ENCODE data around the gene OMP. TPM values are rescaled to one million over a fixed set of nuclear protein-coding genes. Genes with fewer than 3 reads are reported as not detected.

Gene OMP, protein sequence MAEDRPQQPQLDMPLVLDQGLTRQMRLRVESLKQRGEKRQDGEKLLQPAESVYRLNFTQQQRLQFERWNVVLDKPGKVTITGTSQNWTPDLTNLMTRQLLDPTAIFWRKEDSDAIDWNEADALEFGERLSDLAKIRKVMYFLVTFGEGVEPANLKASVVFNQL
- not detected in 2 replicates for total RNA-seq

GRCh38 chr11:77102246-77103210 lies at the start of gene OMP:
OMP (plus strand) TSS chr11:77102840; CDS start chr11:77102840, 0 bp downstream.

DNA sequence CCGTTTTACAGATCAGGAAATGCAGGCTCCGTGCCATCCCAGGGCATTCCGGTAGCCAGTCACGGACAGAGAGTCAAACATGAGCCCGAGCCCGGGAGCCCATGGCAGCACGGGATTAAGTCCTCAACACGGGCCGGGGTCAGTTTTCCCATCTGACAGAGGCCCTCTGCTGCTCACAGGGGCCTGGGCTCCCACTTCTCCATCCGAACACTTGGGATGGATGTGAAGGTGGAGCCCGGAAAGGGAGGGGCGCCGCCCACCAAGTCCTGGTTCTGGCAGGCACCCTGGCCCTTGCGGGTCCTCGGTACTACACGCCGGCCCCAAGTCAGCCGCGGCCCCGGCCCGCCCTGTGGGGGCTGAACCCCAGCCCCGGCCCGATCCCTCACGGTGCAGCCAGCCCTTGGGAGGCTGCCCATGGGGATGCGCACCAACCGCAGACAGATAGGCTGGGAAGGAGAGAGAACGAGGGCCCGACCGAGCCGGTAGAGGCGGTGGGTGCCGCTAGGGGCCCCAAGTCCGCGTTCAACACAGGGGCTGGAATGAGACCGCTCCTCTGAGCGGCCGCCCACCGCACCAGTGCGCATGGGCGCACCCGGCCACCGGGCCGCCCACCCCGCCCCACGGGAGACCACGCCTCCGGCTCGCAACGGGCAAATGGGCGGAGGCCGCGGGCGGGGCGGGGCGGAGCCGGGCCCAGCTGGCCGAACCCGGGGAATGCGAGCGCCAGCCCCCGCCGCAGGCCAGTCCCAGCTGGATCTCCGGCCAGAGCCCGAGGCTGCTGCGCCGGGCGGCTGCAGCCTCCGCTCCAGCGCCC lies 36.2 kb upstream of the OMP start, which contains the start of gene CAPN5:
Gene CAPN5, plus strand, starts transcription at position 743 of the 814 bp plus-strand sequence. CDS start 17,916 bp downstream, outside the sequence.

DNA sequence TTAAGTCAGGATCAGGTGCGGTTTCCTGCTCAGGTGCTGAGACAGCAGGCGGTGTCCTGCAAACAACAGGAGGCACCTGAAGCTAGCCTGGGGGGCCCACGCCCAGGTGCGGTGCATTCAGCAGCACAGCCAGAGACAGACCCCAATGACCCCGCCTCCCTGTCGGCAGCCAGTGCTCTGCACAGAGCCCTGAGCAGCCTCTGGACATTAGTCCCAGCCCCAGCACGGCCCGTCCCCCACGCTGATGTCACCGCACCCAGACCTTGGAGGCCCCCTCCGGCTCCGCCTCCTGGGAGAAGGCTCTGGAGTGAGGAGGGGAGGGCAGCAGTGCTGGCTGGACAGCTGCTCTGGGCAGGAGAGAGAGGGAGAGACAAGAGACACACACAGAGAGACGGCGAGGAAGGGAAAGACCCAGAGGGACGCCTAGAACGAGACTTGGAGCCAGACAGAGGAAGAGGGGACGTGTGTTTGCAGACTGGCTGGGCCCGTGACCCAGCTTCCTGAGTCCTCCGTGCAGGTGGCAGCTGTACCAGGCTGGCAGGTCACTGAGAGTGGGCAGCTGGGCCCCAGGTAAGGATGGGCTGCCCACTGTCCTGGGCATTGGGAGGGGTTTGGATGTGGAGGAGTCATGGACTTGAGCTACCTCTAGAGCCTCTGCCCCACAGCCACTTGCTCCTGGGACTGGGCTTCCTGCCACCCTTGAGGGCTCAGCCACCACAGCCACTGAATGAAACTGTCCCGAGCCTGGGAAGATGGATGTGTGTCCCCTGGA lies 25.5 kb downstream of the OMP start, which contains the start of gene MYO7A:
Gene MYO7A, plus strand, starts transcription at position 327 of the 772 bp plus-strand sequence. CDS start 2,389 bp downstream, outside the sequence.

Other genes starting within 250 kb of the OMP start
- 6.1 and 28.2 TPM in 2 replicates for gene ACER3, start 241.9 kb upstream of the OMP start, total RNA-seq
- not detected in 2 replicates for gene B3GNT6, start 68.4 kb upstream of the OMP start, total RNA-seq
- 11.6 and 14.9 TPM in 2 replicates for gene CAPN5, start 35.9 kb upstream of the OMP start, total RNA-seq
- gene MYO7A, start 25.4 kb downstream of the OMP start, total RNA-seq, result under 0.01 TPM in 1 of 2 replicates, not detected in the other
- gene GDPD4, start 198.8 kb downstream of the OMP start, total RNA-seq, result not detected in 2 replicates